MCF 10A (cell line): Measurements from ENCODE around the gene GMDS. TPM values are rescaled to one million over a fixed set of nuclear protein-coding genes. Genes with fewer than 3 reads are reported as not detected.

Experiments used
- BruUV-seq: library from RNA; stranded (reverse); fragments of 400-500 nt; replicated peaks from 2 replicates; lab custom pipeline; 2021; lab: Mats Ljungman, UMichigan
- CTCF ChIA-PET: fragments of 300-600 bp; sonication (Branson Sonifier 250); formaldehyde crosslinking; extraction: SDS; loops from one replicate; lab custom pipeline; 2021; ENCODE audit warnings: antibody characterized with exemption, inconsistent platforms; lab: Yijun Ruan, JAX
- POLR2A ChIA-PET: fragments of 300-600, 350-650 bp; sonication (Branson Sonifier 250); formaldehyde crosslinking; extraction: SDS; loops from one replicate; lab custom pipeline; 2020; ENCODE audit warnings: antibody characterized with exemption, inconsistent platforms; lab: Yijun Ruan, JAX
- DNase-seq: peaks from one replicate; pipeline ENCODE4 v3.0.0-alpha.2; 2018; ENCODE audit not compliant: unreplicated experiment
- H3K27ac Mint-ChIP-seq: one replicate; pipeline ENCODE4 v1.8.0; 2022; ENCODE audit warnings: mild to moderate bottlenecking, low read depth, mixed read lengths; ENCODE audit not compliant: unreplicated experiment
- H3K27me3 Mint-ChIP-seq: one replicate; pipeline ENCODE4 v1.8.0; 2022; ENCODE audit warnings: mixed read lengths; ENCODE audit not compliant: insufficient read depth, unreplicated experiment
- H3K36me3 Mint-ChIP-seq: one replicate; pipeline ENCODE4 v1.8.0; 2022; ENCODE audit warnings: mild to moderate bottlenecking, moderate library complexity, mixed read lengths; ENCODE audit not compliant: insufficient read depth, unreplicated experiment
- H3K4me1 Mint-ChIP-seq: one replicate; pipeline ENCODE4 v1.8.0; 2022; ENCODE audit warnings: mixed read lengths; ENCODE audit not compliant: insufficient read depth, unreplicated experiment
- H3K4me3 Mint-ChIP-seq: one replicate; pipeline ENCODE4 v1.8.0; 2022; ENCODE audit warnings: mild to moderate bottlenecking, moderate library complexity, mixed read lengths; ENCODE audit not compliant: unreplicated experiment
- H3K9me3 Mint-ChIP-seq: one replicate; pipeline ENCODE4 v1.8.0; 2022; ENCODE audit warnings: mixed read lengths; ENCODE audit not compliant: unreplicated experiment
- CTCF ChIP-seq: fragments of 200-600 bp; IDR thresholded peaks from one replicate; pipeline ENCODE4 v1.8.0; 2022; ENCODE audit warnings: antibody characterized with exemption, mild to moderate bottlenecking; ENCODE audit not compliant: unreplicated experiment
- intact Hi-C: fragments of 100-400 bp; cut with micrococcal nuclease; formaldehyde crosslinking; loops from 2 replicates; pipeline ENCODE4 v1.14.1; 2022
- total RNA-seq: library from RNA; stranded (reverse); gene quantifications from 2 replicates; pipeline ENCODE4 v1.2.3, GENCODE V29; 2022

Gene GMDS
- total RNA-seq, 1 experiment from 2014 or later: 24.9 TPM

DNA sequence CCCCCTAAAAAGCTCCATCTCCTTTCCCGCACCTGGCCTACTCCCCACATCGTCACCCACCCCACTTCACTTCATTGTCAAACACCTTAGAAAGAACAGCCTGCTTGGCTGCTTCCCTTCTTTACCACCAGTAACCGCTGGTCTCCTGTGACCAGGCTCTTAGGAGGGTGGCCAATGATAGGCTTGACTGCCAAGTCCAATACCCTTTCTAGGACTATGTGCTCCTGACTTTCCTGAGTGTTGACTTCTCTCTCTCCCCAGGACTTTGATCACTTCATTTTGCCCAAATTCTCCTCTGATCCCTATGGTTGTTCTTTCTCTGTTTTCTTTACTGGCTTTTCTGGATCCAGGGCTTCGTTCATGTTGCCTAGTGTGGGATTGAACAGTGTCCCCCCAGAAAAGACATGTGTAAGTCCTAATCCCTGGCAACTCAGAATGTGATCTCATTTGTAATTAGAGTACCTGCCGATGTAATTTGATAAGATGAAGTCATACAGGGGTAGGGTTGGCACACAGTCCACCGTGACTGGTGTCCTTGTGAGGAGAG lies 254.0 kb downstream of the GMDS start:
- Mint-ChIP-seq H3K9me3 (no peaks in the 10 kb centered on the region), H3K4me1 (peaks cover 19% of the 10 kb centered on the region), H3K27ac (no peak overlapping the region), H3K4me3 (no peak overlapping the region), H3K36me3 (no peaks in the 10 kb centered on the region), H3K27me3 (no peaks in the 10 kb centered on the region)
- TF ChIP-seq CTCF: no peak
- no TSS peak for BruUV-seq
- POLR2A ChIA-PET: interaction anchor here (0.5 kb wide), 1 partner anchor 10 kb away, joined by 5 read pairs; no protein-coding TSS in a partner anchor
- no peak for DNase-seq
- CTCF ChIA-PET: no interaction called here
- intact Hi-C loops: no loop called here

- BruUV-seq: no TSS peak
- no peak overlapping the region for H3K27ac Mint-ChIP-seq
- ChIA-PET CTCF (no interaction called here), POLR2A (interaction anchor here (1.4 to 1.6 kb wide), 2 partner anchors 10 to 32 kb away, joined by 3 to 4 read pairs; no protein-coding TSS in a partner anchor)
- peaks cover 6% of the 10 kb centered on the region for H3K9me3 Mint-ChIP-seq
- DNase-seq: no peak
- no peak overlapping the region for H3K4me3 Mint-ChIP-seq
- no peaks in the 10 kb centered on the region for H3K36me3 Mint-ChIP-seq
- H3K4me1 Mint-ChIP-seq: peaks cover 19% of the 10 kb centered on the region
- H3K27me3 Mint-ChIP-seq: no peaks in the 10 kb centered on the region
- intact Hi-C loops: no loop called here
- TF ChIP-seq CTCF: no peak
These were observed 256.6 kb downstream of the GMDS start for GRCh38 chr6:1988843-1989242.

DNA sequence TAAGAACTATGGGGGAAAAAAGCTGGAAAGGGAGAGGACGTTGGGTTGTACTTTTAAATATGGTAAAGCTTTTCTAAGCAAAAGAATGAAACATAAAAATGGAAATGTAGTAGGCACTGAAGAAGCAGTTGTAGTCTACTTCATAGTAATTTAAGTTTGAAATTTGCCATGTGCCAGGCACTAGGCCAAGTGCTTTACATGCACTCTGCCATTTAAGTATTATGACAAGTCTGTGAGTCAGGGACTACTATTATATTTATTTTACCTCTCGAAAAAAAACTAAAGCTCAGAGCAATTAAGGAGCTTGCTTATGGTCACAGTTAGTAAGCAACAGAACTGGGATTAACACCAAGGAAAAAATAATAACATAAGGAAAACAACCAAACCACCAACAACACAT lies 257.8 kb downstream of the GMDS start:
- ChIA-PET POLR2A (interaction anchor here (0.6 to 1.7 kb wide), 15 partner anchors 9 to 1654 kb away, joined by 3 to 7 read pairs (median 4); no protein-coding TSS in a partner anchor), CTCF (interaction anchor here (0.6 to 0.8 kb wide), 3 partner anchors 100 to 217 kb away, joined by 3 to 7 read pairs (median 3); no protein-coding TSS in a partner anchor)
- intact Hi-C loops: loop anchor here (2.0 kb wide), 1 partner anchor 35 kb away; no protein-coding TSS in a partner anchor
- H3K9me3 Mint-ChIP-seq: peaks cover 14% of the 10 kb centered on the region
- H3K27me3 Mint-ChIP-seq: no peaks in the 10 kb centered on the region
- peaks cover 12% of the 10 kb centered on the region for H3K4me1 Mint-ChIP-seq
- no TSS peak for BruUV-seq
- no peak overlapping the region for H3K4me3 Mint-ChIP-seq
- no peaks in the 10 kb centered on the region for H3K36me3 Mint-ChIP-seq
- no peak for TF ChIP-seq CTCF
- DNase-seq: peak; percentile 70
- no peak overlapping the region for H3K27ac Mint-ChIP-seq

GRCh38 chr6:1986454-1987243 lies 258.8 kb downstream of the GMDS start:
- Mint-ChIP-seq H3K4me1 (peaks cover 12% of the 10 kb centered on the region), H3K27ac (no peak overlapping the region), H3K4me3 (no peak overlapping the region), H3K36me3 (no peaks in the 10 kb centered on the region), H3K9me3 (peaks cover 19% of the 10 kb centered on the region), H3K27me3 (no peaks in the 10 kb centered on the region)
- ChIA-PET CTCF (interaction anchor here (0.5 to 1.1 kb wide), 4 partner anchors 13 to 216 kb away, joined by 3 to 7 read pairs (median 4); no protein-coding TSS in a partner anchor), POLR2A (interaction anchor here (0.7 to 1.7 kb wide), 4 partner anchors 10 to 301 kb away, joined by 4 to 7 read pairs (median 6); no protein-coding TSS in a partner anchor)
- BruUV-seq: no TSS peak
- DNase-seq: no peak
- intact Hi-C loops: loop anchor here (2.0 kb wide), 1 partner anchor 34 kb away; no protein-coding TSS in a partner anchor
- no peak for TF ChIP-seq CTCF
